Liver (tissue), 9 donors: Measurements from ENCODE around the gene SERP2. TPM values are rescaled to one million over a fixed set of nuclear protein-coding genes. Genes with fewer than 3 reads are reported as not detected.
A peak's percentile ranks its signal among the peaks of the same experiment; 100 is the strongest.

Experiments used
- DNase-seq: peaks from one replicate; pipeline ENCODE4 v3.0.0-alpha.2; 2017; ENCODE audit warnings: low spot score
- H3K27ac ChIP-seq, 2 donors: one replicate each; pipeline ENCODE4 v1.7.0; 2013; ENCODE audit warnings: inconsistent platforms in 2 of 2, low read length in 2 of 2, control low read depth in 1 of 2, low read depth in 1 of 2, mild to moderate bottlenecking in 1 of 2
- H3K27me3 ChIP-seq, 4 donors: one replicate each; pipeline versions ENCODE4 v1.6.1 to v1.7.0; 2013; ENCODE audit warnings: low read length in 3 of 4, inconsistent platforms in 1 of 4, mild to moderate bottlenecking in 1 of 4, moderate library complexity in 1 of 4; ENCODE audit not compliant: control insufficient read depth in 4 of 4, insufficient read depth in 4 of 4
- H3K36me3 ChIP-seq, 4 donors: one replicate each; pipeline versions ENCODE4 v1.6.1 to v1.7.0; 2013; ENCODE audit warnings: low read length in 3 of 4, mild to moderate bottlenecking in 3 of 4, low read depth in 1 of 4, moderate library complexity in 1 of 4; ENCODE audit not compliant: control insufficient read depth in 4 of 4, insufficient read depth in 3 of 4
- H3K4me1 ChIP-seq, 4 donors: one replicate each; pipeline versions ENCODE4 v1.6.1 to v1.7.0; 2013; ENCODE audit warnings: low read length in 3 of 4, mild to moderate bottlenecking in 3 of 4, moderate library complexity in 1 of 4; ENCODE audit not compliant: control insufficient read depth in 4 of 4, insufficient read depth in 4 of 4
- H3K4me3 ChIP-seq, 3 donors: one replicate each; pipeline versions ENCODE4 v1.6.1 to v1.7.0; 2013; ENCODE audit warnings: low read length in 3 of 3, control low read depth in 1 of 3, low read depth in 1 of 3, mild to moderate bottlenecking in 1 of 3
- H3K9ac ChIP-seq, 2 donors: one replicate each; pipeline ENCODE4 v1.7.0; 2013; ENCODE audit warnings: low read length in 2 of 2, mild to moderate bottlenecking in 2 of 2, moderate library complexity in 2 of 2, control low read depth in 1 of 2, low read depth in 1 of 2
- H3K9me3 ChIP-seq, 4 donors: one replicate each; pipeline versions ENCODE4 v1.6.1 to v1.7.0; 2013; ENCODE audit warnings: low read length in 3 of 4; ENCODE audit not compliant: control insufficient read depth in 4 of 4
- ATF3 ChIP-seq: IDR thresholded peaks from 2 replicates; pipeline ENCODE4 v1.6.1; 2016; ENCODE audit warnings: antibody characterized with exemption
- CTCF ChIP-seq: fragments of 150-350 bp; IDR thresholded peaks from 2 replicates; pipeline ENCODE4 v1.5.1; 2017; ENCODE audit warnings: improper control_type of control experiment, low read depth, low read length; ENCODE audit not compliant: missing input control
- FOXA1 ChIP-seq: IDR thresholded peaks from 2 replicates; pipeline ENCODE4 v1.6.1; 2016; ENCODE audit warnings: antibody characterized with exemption
- FOXA2 ChIP-seq: IDR thresholded peaks from 2 replicates; pipeline ENCODE4 v1.6.1; 2016; ENCODE audit warnings: antibody characterized with exemption
- GABPA ChIP-seq, 2 donors: IDR thresholded peaks in 1 of 2; conservative IDR thresholded peaks in 1 of 2; 2 replicates each; pipeline ENCODE4 v1.6.1; 2016; ENCODE audit warnings: antibody characterized with exemption in 2 of 2, mild to moderate bottlenecking in 1 of 2, moderate library complexity in 1 of 2
- HNF4G ChIP-seq: IDR thresholded peaks from 2 replicates; pipeline ENCODE4 v1.6.1; 2016; ENCODE audit warnings: antibody characterized with exemption
- JUND ChIP-seq, 2 donors: IDR thresholded peaks; 2 replicates each; pipeline ENCODE4 v1.6.1; 2016; ENCODE audit warnings: antibody characterized with exemption in 2 of 2
- MAX ChIP-seq: IDR thresholded peaks from 2 replicates; pipeline ENCODE4 v1.6.1; 2016; ENCODE audit warnings: antibody characterized with exemption
- RAD21 ChIP-seq, 2 donors: IDR thresholded peaks; 2 replicates each; pipeline ENCODE4 v1.6.1; 2016; ENCODE audit warnings: antibody characterized with exemption in 2 of 2, mild to moderate bottlenecking in 2 of 2
- REST ChIP-seq: IDR thresholded peaks from 2 replicates; pipeline ENCODE4 v1.6.1; 2016; ENCODE audit warnings: antibody characterized with exemption, mild to moderate bottlenecking
- RXRA ChIP-seq, 2 donors: IDR thresholded peaks; 2 replicates each; pipeline ENCODE4 v1.6.1; 2017 to 2018; ENCODE audit warnings: antibody characterized with exemption in 2 of 2, mild to moderate bottlenecking in 1 of 2
- SP1 ChIP-seq: IDR thresholded peaks from 2 replicates; pipeline ENCODE4 v1.6.1; 2018; ENCODE audit warnings: antibody characterized with exemption, mild to moderate bottlenecking
- TAF1 ChIP-seq: conservative IDR thresholded peaks from 2 replicates; pipeline ENCODE4 v1.6.1; 2016; ENCODE audit warnings: antibody characterized with exemption, mild to moderate bottlenecking
- YY1 ChIP-seq: IDR thresholded peaks from 2 replicates; pipeline ENCODE4 v1.6.1; 2016; ENCODE audit warnings: antibody characterized with exemption, mild to moderate bottlenecking
- WGBS: extraction: QIAGEN DNeasy Blood & Tissue Kit; methylation state at CpG from one replicate; pipeline ENCODE4 v1.1.7; 2013; 5-methylcytosine and 5-hydroxymethylcytosine counted together
- polyA plus RNA-seq, 2 donors: library from polyadenylated mRNA; stranded (reverse) in 1 of 2; unstranded in 1 of 2; fragments of 200-250 nt in 1 of 2; fragments of >200 nt in 1 of 2; fragmentation: Nextera tagmentation in 1 of 2; extraction: Ambion mirVana in 1 of 2; gene quantifications; one replicate each; pipeline versions ENCODE4 v1.2.1 to v1.2.3, GENCODE V29; 2013 to 2015
- total RNA-seq, 2 donors: library from RNA; depleted of rRNA; stranded (reverse); fragments of >200 nt; gene quantifications; one replicate each; pipeline ENCODE4 v1.2.3, GENCODE V29; 2014
- donor health status: healthy.
- donor health status: healthy.
- donor health status: healthy.
- donor health status: healthy.
- donor health status: healthy.

Gene SERP2
- total and polyA plus RNA-seq, 4 donors, result 2.0 to 4.6 (median 3.6) TPM

- peak; percentile 63 for DNase-seq
- Histone ChIP-seq H3K9ac (no peak overlapping the region), H3K9me3 (no peaks in the 10 kb centered on the region), H3K27me3 (no peaks in the 10 kb centered on the region), H3K27ac (no peak overlapping the region), H3K4me1 (peaks cover 6 to 28% (median 24%) of the 10 kb centered on the region in 4 donors), H3K4me3 (no peak overlapping the region), H3K36me3 (no peaks in the 10 kb centered on the region)
- TF ChIP-seq FOXA2, result no peak
- no peak for TF ChIP-seq RXRA (IDR thresholded peaks at IDR 0.05)
- no peak for TF ChIP-seq HNF4G
- no peak for TF ChIP-seq CTCF
- TF ChIP-seq YY1, result no peak
- TF ChIP-seq SP1, result no peak
- no peak for TF ChIP-seq GABPA (IDR thresholded peaks at IDR 0.05 in 1 of 2, conservative IDR thresholded peaks at IDR 0.05 in 1 of 2)
- no peak for TF ChIP-seq MAX
- 79% methylated on average over 7 of the region's 7 CpGs for WGBS
Observed at GRCh38 chr13:44388427-44389059, 14.9 kb downstream of the SERP2 start.

GRCh38 chr13:44389060-44389666 lies 15.5 kb downstream of the SERP2 start:
- H3K9me3 ChIP-seq, result no peaks in the 10 kb centered on the region
- no peak overlapping the region for H3K27ac ChIP-seq
- no peak overlapping the region for H3K9ac ChIP-seq
- H3K36me3 ChIP-seq, result no peaks in the 10 kb centered on the region
- TF ChIP-seq RAD21 (IDR thresholded peaks at IDR 0.05) (no peak), YY1 (no peak), FOXA1 (no peak), CTCF (no peak), JUND (IDR thresholded peaks at IDR 0.05) (no peak), SP1 (no peak), GABPA (IDR thresholded peaks at IDR 0.05 in 1 of 2, conservative IDR thresholded peaks at IDR 0.05 in 1 of 2) (no peak), REST (no peak), ATF3 (no peak), HNF4G (no peak), TAF1 (no peak)
- H3K27me3 ChIP-seq, result no peaks in the 10 kb centered on the region
- H3K4me3 ChIP-seq, result no peak overlapping the region
- peaks cover 6 to 29% (median 21%) of the 10 kb centered on the region in 4 donors for H3K4me1 ChIP-seq
- DNase-seq, result no peak
- WGBS, result 85% methylated on average over 4 of the region's 4 CpGs
